Measurements from ENCODE around the gene RAB31.

GRCh38 chr18:9762526-9762925, 54.4 kb downstream of the RAB31 start:
- TF ChIP-seq POLR2A (IDR thresholded peaks at IDR 0.05) (no peak), CTCF (IDR thresholded peaks at IDR 0.05) (no peak)

Measured in testis (tissue), 2 donors.